GM12878 (cell line): ENCODE measurements around the gene SNU13. TPM values are rescaled to one million over a fixed set of nuclear protein-coding genes. Genes with fewer than 3 reads are reported as not detected.

Source experiments
- ATAC-seq: fragments of 200-7000 bp; cut with Tn5 transposase; 3 replicates; pipeline ENCODE4 v1.9.1; 2020; ENCODE audit warnings: mild to moderate bottlenecking, moderate library complexity
- BruUV-seq: library from RNA; stranded (reverse); fragments of 400-500 nt; replicated peaks from 2 replicates; lab custom pipeline; 2021; lab: Mats Ljungman, UMichigan
- CTCF ChIA-PET: fragments of 300-600 bp; sonication (Branson Sonifier 250); formaldehyde crosslinking; extraction: SDS; loops from one replicate; lab custom pipeline; 2021; ENCODE audit warnings: inconsistent platforms; lab: Yijun Ruan, JAX
- POLR2A ChIA-PET: fragments of 350-600 bp; formaldehyde crosslinking; extraction: SDS; loops from one replicate; lab custom pipeline; 2021; ENCODE audit warnings: inconsistent platforms; lab: Charles Lee
- RAD21 ChIA-PET: fragments of 300-600 bp; sonication (Branson Sonifier 250); formaldehyde crosslinking; loops from one replicate; lab custom pipeline; 2023; ENCODE audit warnings: antibody characterized with exemption; ENCODE audit not compliant: unreplicated experiment; lab: Charles Lee
- SMC1A ChIA-PET: fragments of 300-600 bp; sonication (Branson Sonifier 250); formaldehyde crosslinking; loops from one replicate; lab custom pipeline; 2023; ENCODE audit not compliant: unreplicated experiment, uncharacterized antibody; lab: Charles Lee
- DNase-seq: peaks from one replicate; pipeline ENCODE4 v3.0.0-alpha.2; 2011; ENCODE audit warnings: low read depth, low spot score
- FAIRE-seq: peaks from 3 replicates; lab custom pipeline; 2011; peaks lifted over from hg19 to GRCh38; lab: Jason Lieb, UNC
- H2AFZ ChIP-seq: 2 replicates; pipeline ENCODE4 v1.6.0; 2011; ENCODE audit warnings: low read depth, low read length, control low read depth; ENCODE audit not compliant: control insufficient read depth
- H3K27ac ChIP-seq: 2 replicates; pipeline ENCODE4 v1.5.1; 2011; ENCODE audit warnings: control low read depth; ENCODE audit not compliant: control insufficient read depth, insufficient read depth
- H3K27me3 ChIP-seq, 2 experiments: replicated peaks in 1 of 2; 2 replicates each; pipeline versions ENCODE4 v1.6.0 to v1.6.1; 2011; ENCODE audit warnings: low read length in 1 of 2; ENCODE audit not compliant: control insufficient read depth in 2 of 2, insufficient read depth in 2 of 2
- H3K36me3 ChIP-seq, 2 experiments: 2 replicates each; pipeline ENCODE4 v1.5.1; 2011; ENCODE audit warnings: low read length in 1 of 2; ENCODE audit not compliant: control insufficient read depth in 2 of 2, insufficient read depth in 2 of 2
- H3K4me1 ChIP-seq: 2 replicates; pipeline ENCODE4 v1.6.1; 2011; ENCODE audit warnings: mild to moderate bottlenecking, low read length, moderate library complexity, mixed read lengths; ENCODE audit not compliant: control insufficient read depth, insufficient read depth
- H3K4me2 ChIP-seq: 2 replicates; pipeline ENCODE4 v1.6.0; 2011; ENCODE audit warnings: control low read depth; ENCODE audit not compliant: control insufficient read depth, insufficient read depth
- H3K4me3 ChIP-seq: fragments of 200-600 bp; sonication (generic); 2 replicates; pipeline ENCODE4 v1.5.1; 2016
- H3K79me2 ChIP-seq: 2 replicates; pipeline ENCODE4 v1.6.0; 2011; ENCODE audit warnings: low read length; ENCODE audit not compliant: control insufficient read depth, insufficient read depth
- H3K9ac ChIP-seq: 2 replicates; pipeline ENCODE4 v1.8.0; 2011; ENCODE audit warnings: low read length, control low read depth, mixed read lengths; ENCODE audit not compliant: control insufficient read depth, insufficient read depth
- H3K9me3 ChIP-seq: replicated peaks from 3 replicates; pipeline ENCODE4 v1.5.1; 2011; ENCODE audit warnings: mild to moderate bottlenecking, low read length; ENCODE audit not compliant: control insufficient read depth, insufficient read depth
- H4K20me1 ChIP-seq: 2 replicates; pipeline ENCODE4 v1.6.0; 2011; ENCODE audit not compliant: control insufficient read depth, insufficient read depth
- EZH2 ChIP-seq: IDR thresholded peaks from 2 replicates; pipeline ENCODE4 v1.6.1; 2012; ENCODE audit warnings: low read depth, mild to moderate bottlenecking, control low read depth, inconsistent platforms, low read length, borderline replicate concordance; ENCODE audit not compliant: control insufficient read depth
- FOXM1 ChIP-seq: IDR thresholded peaks from 2 replicates; pipeline ENCODE4 v1.6.1; 2012; ENCODE audit warnings: low read depth, mild to moderate bottlenecking, inconsistent platforms, low read length, moderate library complexity
- IKZF1 ChIP-seq: fragments of 450-650 bp; conservative IDR thresholded peaks from 2 replicates; pipeline ENCODE4 v1.6.1; 2017; ENCODE audit warnings: antibody characterized with exemption, mild to moderate bottlenecking
- MXI1 ChIP-seq: fragments of 150-350 bp; IDR thresholded peaks from 2 replicates; pipeline ENCODE4 v1.6.1; 2011; ENCODE audit warnings: low read depth, mild to moderate bottlenecking, inconsistent platforms, low read length, improper control_type of control experiment
- NRF1 ChIP-seq: conservative IDR thresholded peaks from 2 replicates; pipeline ENCODE4 v1.6.1; 2011; ENCODE audit warnings: mild to moderate bottlenecking, low read depth, low read length, improper control_type of control experiment
- TAF1 ChIP-seq: IDR thresholded peaks from 2 replicates; pipeline ENCODE4 v1.6.1; 2011; ENCODE audit warnings: mild to moderate bottlenecking, low read depth, low read length, borderline replicate concordance
- ZNF592 ChIP-seq: fragments of 450-650 bp; IDR thresholded peaks from 2 replicates; pipeline ENCODE4 v1.6.1; 2017; ENCODE audit warnings: mild to moderate bottlenecking, moderate library complexity
- WGBS: methylation state at CpG from one replicate; pipeline ENCODE4 v1.1.6; 2016; ENCODE audit warnings: low lambda C conversion rate; ENCODE audit not compliant: insufficient replicate concordance, insufficient coverage; ENCODE audit errors: missing lambda C conversion rate; 5-methylcytosine and 5-hydroxymethylcytosine counted together
- in situ Hi-C: fragments of 300-500 bp; cut with MboI; formaldehyde crosslinking; loops from 9 replicates; pipeline ENCODE4 v1.14.3; 2018; ENCODE audit warnings: mixed read lengths
- intact Hi-C: fragments of 100-400 bp; cut with micrococcal nuclease; formaldehyde crosslinking; loops from one replicate; pipeline ENCODE4 v1.14.2; 2022; ENCODE audit not compliant: unreplicated experiment
- polyA plus RNA-seq, 11 experiments: library from polyadenylated mRNA; depleted of rRNA in 4 of 11; unstranded in 6 of 11; stranded (reverse) in 5 of 11; fragments of >200 nt; fragmentation: Nextera tagmentation in 4 of 11; fragmentation: Illumina TruSeq in 1 of 11; extraction: Ambion mirVana in 4 of 11; extraction: Trizol in 1 of 11; gene quantifications; 1 replicate in 1 of 11; 2 replicates in 10 of 11; pipeline versions ENCODE4 v1.2.1 to v1.2.3, GENCODE V29; 2011 to 2016; ENCODE audit warnings: inconsistent platforms in 2 of 11, missing spikeins in 2 of 11, low read depth in 1 of 11
- total RNA-seq, 4 experiments: library from RNA; depleted of rRNA in 3 of 4; stranded (reverse); fragments of >200 nt in 3 of 4; fragmentation: Illumina TruSeq in 1 of 4; extraction: Trizol in 1 of 4; gene quantifications; 2 replicates each; pipeline versions ENCODE4 v1.2.1 to v1.2.3, GENCODE V29; 2013 to 2021
- TF ChIP-seq, protein P1 (sequence below): IDR thresholded peaks from 2 replicates; pipeline ENCODE4 v1.6.1; 2012; ENCODE audit warnings: low read depth, low read length, improper control_type of control experiment
- TF ChIP-seq, protein P2 (sequence below): IDR thresholded peaks from 2 replicates; pipeline ENCODE4 v1.6.1; 2012; ENCODE audit warnings: low read depth, low read length, improper control_type of control experiment
- TF ChIP-seq, protein P3 (sequence below): fragments of 450-650 bp; IDR thresholded peaks from 2 replicates; pipeline ENCODE4 v1.6.1; 2017; ENCODE audit warnings: mild to moderate bottlenecking, moderate library complexity

SNU13 gene
- total and polyA plus RNA-seq, 10 of the 15 experiments (the other 5 are each of a cell fraction or from before 2014, with no cell fraction given), result 157 to 870 (median 256) TPM

DNA sequence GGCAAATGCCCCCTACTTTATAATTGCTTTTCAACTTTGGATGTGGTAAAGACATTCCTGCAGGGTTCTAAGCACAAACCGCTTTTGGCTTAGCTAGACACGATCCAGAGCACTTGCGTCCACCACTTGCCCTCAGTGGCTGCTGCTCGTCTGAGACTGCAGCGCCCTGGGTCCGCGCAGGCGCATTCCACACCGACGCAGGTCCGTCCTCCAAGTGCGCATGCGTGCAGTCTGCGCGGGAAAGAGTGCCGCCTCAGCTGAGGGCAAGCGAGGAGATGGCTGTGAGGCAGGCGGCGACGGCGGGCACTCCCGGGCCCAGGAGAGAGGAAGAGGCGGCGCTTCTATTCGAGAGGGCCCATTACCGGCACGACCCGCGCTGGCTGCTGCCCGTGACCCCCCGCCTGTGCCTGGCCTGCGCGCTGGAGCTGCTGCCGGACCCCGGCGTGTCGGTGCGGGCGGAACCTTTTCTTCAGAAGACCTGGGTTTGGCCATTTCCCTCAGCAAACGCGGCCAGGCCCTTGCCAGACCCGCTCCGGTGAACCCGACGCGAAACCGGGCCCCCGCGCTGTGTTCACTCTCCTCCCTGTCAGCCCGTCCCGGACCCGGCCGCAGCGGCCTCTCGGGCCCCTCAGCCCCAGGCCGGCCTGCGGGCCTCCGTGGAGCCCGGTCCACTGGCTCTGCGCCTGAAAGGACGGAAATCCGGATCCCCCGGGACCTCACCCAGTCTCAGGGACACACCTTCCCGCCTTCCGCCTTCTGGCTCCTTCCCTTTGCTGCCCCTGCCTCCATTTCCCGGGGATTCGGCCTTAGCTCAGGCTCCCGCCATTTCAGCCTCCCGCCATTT, 10.8 kb upstream of the SNU13 start, which contains the start of gene MEI1:
Gene MEI1, plus strand, starts transcription at position 240 of the 844 bp plus-strand sequence. Its CDS starts 36 bp downstream, at position 276.
- H3K4me2 ChIP-seq, result peak within 1 kb of the TSS; percentile 79; the same call in 1 of the 2 replicates
- H3K4me3 ChIP-seq, result no peak within 1 kb of the TSS
- ChIA-PET CTCF (interaction anchor here (0.6 to 4.3 kb wide), 25 partner anchors 12 to 260 kb away, joined by 3 to 75 read pairs (median 22); partner anchors contain the start of genes CCDC134 and SMIM45), RAD21 (interaction anchor here (1.0 to 3.7 kb wide), 17 partner anchors 10 to 250 kb away, joined by 3 to 58 read pairs (median 21); partner anchors contain the start of genes CCDC134, CENPM, SNU13 and TNFRSF13C), POLR2A (interaction anchor here (0.5 to 3.8 kb wide), 11 partner anchors 9 to 284 kb away, joined by 3 to 27 read pairs (median 5); partner anchors contain the start of genes CCDC134 and SNU13), SMC1A (interaction anchor here (0.8 to 3.8 kb wide), 25 partner anchors 12 to 414 kb away, joined by 3 to 50 read pairs (median 6); partner anchors contain the start of genes CCDC134, CENPM, SMIM45 and SNU13)
- ATAC-seq (peak; percentile 69), FAIRE-seq (peak; percentile 70), DNase-seq (peak; percentile 57)
- H3K27me3 ChIP-seq, result no peaks in the 10 kb centered on the region
- H3K9me3 ChIP-seq, result no peaks in the 10 kb centered on the region; the same call in 2 of the 3 replicates
- peaks cover 19% of the 10 kb centered on the region for H3K4me1 ChIP-seq
- 0 out of 4 replicates have a peak, but pooled peaks cover 0 to 3% of the 10 kb centered on the region in 2 experiments for H3K36me3 ChIP-seq
- 59% methylated on average over 50 of the region's 69 CpGs for WGBS
- no peaks in the 10 kb centered on the region for H4K20me1 ChIP-seq
- intact Hi-C loops (loop anchor here (5.0 kb wide), 3 partner anchors 48 to 163 kb away; partner anchors contain the start of gene CCDC134), in situ Hi-C loops (loop anchor here (5.0 kb wide), 1 partner anchor 243 kb away; no protein-coding TSS in a partner anchor)
- H3K9ac ChIP-seq, result no peak within 1 kb of the TSS
- H2AFZ ChIP-seq, result peak within 1 kb of the TSS; percentile 80
- BruUV-seq, result no TSS peak
- no peak within 1 kb of the TSS for H3K27ac ChIP-seq
- H3K79me2 ChIP-seq, result no peaks in the 10 kb centered on the region
- TF ChIP-seq, protein P1, sequence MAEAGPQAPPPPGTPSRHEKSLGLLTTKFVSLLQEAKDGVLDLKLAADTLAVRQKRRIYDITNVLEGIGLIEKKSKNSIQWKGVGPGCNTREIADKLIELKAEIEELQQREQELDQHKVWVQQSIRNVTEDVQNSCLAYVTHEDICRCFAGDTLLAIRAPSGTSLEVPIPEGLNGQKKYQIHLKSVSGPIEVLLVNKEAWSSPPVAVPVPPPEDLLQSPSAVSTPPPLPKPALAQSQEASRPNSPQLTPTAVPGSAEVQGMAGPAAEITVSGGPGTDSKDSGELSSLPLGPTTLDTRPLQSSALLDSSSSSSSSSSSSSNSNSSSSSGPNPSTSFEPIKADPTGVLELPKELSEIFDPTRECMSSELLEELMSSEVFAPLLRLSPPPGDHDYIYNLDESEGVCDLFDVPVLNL, result peak; percentile 76
- no peak for TF ChIP-seq MXI1
- TF ChIP-seq, protein P2, sequence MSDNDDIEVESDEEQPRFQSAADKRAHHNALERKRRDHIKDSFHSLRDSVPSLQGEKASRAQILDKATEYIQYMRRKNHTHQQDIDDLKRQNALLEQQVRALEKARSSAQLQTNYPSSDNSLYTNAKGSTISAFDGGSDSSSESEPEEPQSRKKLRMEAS, result peak; percentile 83
- TF ChIP-seq FOXM1, result no peak
- peak; percentile 43; the same call in 1 of the 2 replicates for TF ChIP-seq NRF1
- TF ChIP-seq EZH2, result no peak
- TF ChIP-seq, protein P3, sequence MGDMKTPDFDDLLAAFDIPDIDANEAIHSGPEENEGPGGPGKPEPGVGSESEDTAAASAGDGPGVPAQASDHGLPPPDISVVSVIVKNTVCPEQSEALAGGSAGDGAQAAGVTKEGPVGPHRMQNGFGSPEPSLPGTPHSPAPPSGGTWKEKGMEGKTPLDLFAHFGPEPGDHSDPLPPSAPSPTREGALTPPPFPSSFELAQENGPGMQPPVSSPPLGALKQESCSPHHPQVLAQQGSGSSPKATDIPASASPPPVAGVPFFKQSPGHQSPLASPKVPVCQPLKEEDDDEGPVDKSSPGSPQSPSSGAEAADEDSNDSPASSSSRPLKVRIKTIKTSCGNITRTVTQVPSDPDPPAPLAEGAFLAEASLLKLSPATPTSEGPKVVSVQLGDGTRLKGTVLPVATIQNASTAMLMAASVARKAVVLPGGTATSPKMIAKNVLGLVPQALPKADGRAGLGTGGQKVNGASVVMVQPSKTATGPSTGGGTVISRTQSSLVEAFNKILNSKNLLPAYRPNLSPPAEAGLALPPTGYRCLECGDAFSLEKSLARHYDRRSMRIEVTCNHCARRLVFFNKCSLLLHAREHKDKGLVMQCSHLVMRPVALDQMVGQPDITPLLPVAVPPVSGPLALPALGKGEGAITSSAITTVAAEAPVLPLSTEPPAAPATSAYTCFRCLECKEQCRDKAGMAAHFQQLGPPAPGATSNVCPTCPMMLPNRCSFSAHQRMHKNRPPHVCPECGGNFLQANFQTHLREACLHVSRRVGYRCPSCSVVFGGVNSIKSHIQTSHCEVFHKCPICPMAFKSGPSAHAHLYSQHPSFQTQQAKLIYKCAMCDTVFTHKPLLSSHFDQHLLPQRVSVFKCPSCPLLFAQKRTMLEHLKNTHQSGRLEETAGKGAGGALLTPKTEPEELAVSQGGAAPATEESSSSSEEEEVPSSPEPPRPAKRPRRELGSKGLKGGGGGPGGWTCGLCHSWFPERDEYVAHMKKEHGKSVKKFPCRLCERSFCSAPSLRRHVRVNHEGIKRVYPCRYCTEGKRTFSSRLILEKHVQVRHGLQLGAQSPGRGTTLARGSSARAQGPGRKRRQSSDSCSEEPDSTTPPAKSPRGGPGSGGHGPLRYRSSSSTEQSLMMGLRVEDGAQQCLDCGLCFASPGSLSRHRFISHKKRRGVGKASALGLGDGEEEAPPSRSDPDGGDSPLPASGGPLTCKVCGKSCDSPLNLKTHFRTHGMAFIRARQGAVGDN, result peak; percentile 89
- TF ChIP-seq ZNF592, result no peak
- TF ChIP-seq TAF1, result 0 out of 2 replicates have a peak, but pooled peaks have one; percentile 25
- 0 out of 2 replicates have a peak, but pooled peaks have one; percentile 32 for TF ChIP-seq IKZF1
